ENCODE measurements around the gene CCDC85B. TPM values are rescaled to one million over a fixed set of nuclear protein-coding genes. Genes with fewer than 3 reads are reported as not detected.
A peak's percentile ranks its signal among the peaks of the same experiment; 100 is the strongest.
"Not testable (repeated sequence)": the region's sequence is repeated elsewhere in the genome, so short reads cannot be mapped to it uniquely, and the experiment has no call there.

Gene CCDC85B
- total RNA-seq: 19.6 and 29.7 TPM in 2 replicates

DNA sequence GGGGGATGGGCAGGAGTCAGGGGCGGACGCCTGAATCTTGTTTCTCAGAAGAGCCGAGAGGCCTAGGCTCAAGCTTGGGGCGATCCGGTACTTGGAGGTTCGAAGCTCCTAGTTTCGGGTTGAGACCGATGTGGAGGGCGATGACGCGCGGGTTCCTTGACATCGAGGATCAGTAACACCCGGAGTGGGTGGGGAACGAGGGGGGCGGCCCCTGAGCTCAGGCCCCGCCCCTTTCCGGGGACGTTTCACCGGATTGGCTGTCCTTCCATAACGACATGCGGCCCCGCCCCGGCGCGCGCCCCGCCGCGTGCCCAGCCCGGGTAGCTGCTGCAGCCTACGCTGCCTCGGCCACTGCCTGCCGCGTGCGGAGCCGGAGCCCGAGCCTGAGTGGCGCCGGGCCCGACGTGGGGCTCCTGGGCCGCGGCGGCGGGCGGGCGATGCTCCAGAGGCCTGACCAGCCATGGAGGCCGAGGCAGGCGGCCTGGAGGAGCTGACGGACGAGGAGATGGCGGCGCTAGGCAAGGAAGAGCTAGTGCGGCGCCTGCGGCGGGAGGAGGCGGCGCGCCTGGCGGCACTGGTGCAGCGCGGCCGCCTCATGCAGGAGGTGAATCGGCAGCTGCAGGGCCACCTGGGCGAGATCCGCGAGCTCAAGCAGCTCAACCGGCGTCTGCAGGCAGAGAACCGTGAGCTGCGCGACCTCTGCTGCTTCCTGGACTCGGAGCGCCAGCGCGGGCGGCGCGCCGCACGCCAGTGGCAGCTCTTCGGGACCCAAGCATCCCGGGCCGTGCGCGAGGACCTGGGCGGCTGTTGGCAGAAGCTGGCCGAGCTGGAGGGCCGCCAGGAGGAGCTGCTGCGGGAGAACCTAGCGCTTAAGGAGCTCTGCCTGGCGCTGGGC lies at the start of gene CCDC85B:
CCDC85B (plus strand) TSS at position 350 of the 895 bp plus-strand sequence; CDS start at position 461, 111 bp downstream.
- TF ChIP-seq CTCF (IDR thresholded peaks at IDR 0.05; ENCODE audit: insufficient read depth, low read length, severe bottlenecking): peak; percentile 33
- H3K27me3 ChIP-seq (ENCODE audit: control insufficient read depth, insufficient read depth, low read length): no peaks in the 10 kb centered on the region
- peaks cover 10% of the 10 kb centered on the region for H3K36me3 ChIP-seq (ENCODE audit: control insufficient read depth, insufficient read depth, low read length)
- peak; percentile 85 for DNase-seq (ENCODE audit: low read depth)
- no peak for FAIRE-seq
- peak within 1 kb of the TSS; percentile 53 for H3K4me3 ChIP-seq (ENCODE audit: low read depth, low read length)

DNA sequence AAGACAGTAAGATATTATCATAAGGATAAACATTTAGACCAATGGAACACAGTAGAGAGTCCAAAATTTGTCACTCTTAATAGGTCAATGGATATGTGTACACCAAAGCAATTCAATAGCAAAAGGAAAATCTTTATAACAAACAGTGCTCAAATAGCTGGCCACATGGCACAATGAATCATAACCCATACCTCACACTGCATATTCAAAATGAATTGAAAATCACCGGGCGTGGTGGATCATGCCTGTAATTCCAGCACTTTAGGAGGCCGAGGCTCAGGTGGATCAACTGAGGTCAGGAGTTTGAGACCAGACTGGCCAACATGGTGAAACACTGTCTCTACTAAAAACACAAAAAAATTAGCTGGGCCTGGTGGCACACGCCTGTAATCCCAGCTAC lies 48.3 kb upstream of the CCDC85B start:
- H3K36me3 ChIP-seq (ENCODE audit: control insufficient read depth, insufficient read depth, low read length): no peaks in the 10 kb centered on the region
- no peak for FAIRE-seq
- no peak for TF ChIP-seq CTCF (IDR thresholded peaks at IDR 0.05; ENCODE audit: insufficient read depth, low read length, severe bottlenecking)
- H3K4me3 ChIP-seq (ENCODE audit: low read depth, low read length): no peak overlapping the region
- no peaks in the 10 kb centered on the region for H3K27me3 ChIP-seq (ENCODE audit: control insufficient read depth, insufficient read depth, low read length)
- no peak for DNase-seq (ENCODE audit: low read depth)

GRCh38 chr11:65843811-65844210 lies 46.7 kb upstream of the CCDC85B start:
- FAIRE-seq: no peak
- no peak for DNase-seq (ENCODE audit: low read depth)
- Histone ChIP-seq H3K27me3 (ENCODE audit: control insufficient read depth, insufficient read depth, low read length) (no peaks in the 10 kb centered on the region), H3K36me3 (ENCODE audit: control insufficient read depth, insufficient read depth, low read length) (no peaks in the 10 kb centered on the region), H3K4me3 (ENCODE audit: low read depth, low read length) (no peak overlapping the region)
- no peak for TF ChIP-seq CTCF (IDR thresholded peaks at IDR 0.05; ENCODE audit: insufficient read depth, low read length, severe bottlenecking)

GRCh38 chr11:65844231-65844872 lies 46.1 kb upstream of the CCDC85B start:
- no peaks in the 10 kb centered on the region for H3K36me3 ChIP-seq (ENCODE audit: control insufficient read depth, insufficient read depth, low read length)
- no peak for DNase-seq (ENCODE audit: low read depth)
- H3K27me3 ChIP-seq (ENCODE audit: control insufficient read depth, insufficient read depth, low read length): no peaks in the 10 kb centered on the region
- FAIRE-seq: no peak
- no peak overlapping the region for H3K4me3 ChIP-seq (ENCODE audit: low read depth, low read length)
- no peak for TF ChIP-seq CTCF (IDR thresholded peaks at IDR 0.05; ENCODE audit: insufficient read depth, low read length, severe bottlenecking)

DNA sequence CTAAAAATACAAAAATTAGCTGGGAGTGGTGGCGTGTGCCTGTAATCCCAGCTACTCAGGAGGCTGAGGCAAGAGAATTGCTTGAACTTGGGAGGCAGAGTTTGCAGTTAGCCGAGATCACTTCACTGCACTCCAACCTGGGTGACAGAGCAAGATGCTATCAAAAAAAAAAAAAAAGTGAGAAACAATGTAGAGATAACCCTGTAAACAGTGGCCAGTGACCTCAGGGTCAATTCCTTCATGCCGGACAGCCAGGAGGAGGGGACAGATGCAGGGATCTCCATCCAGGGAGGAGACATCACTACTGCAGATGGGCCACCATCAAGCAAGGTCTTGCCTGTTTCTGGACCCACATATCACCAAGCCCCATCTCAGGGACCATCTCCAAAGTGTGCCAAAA lies 42.7 kb upstream of the CCDC85B start:
- TF ChIP-seq CTCF (IDR thresholded peaks at IDR 0.05; ENCODE audit: insufficient read depth, low read length, severe bottlenecking): no peak
- Histone ChIP-seq H3K4me3 (ENCODE audit: low read depth, low read length) (no peak overlapping the region), H3K36me3 (ENCODE audit: control insufficient read depth, insufficient read depth, low read length) (peaks cover 2% of the 10 kb centered on the region), H3K27me3 (ENCODE audit: control insufficient read depth, insufficient read depth, low read length) (no peaks in the 10 kb centered on the region)
- no peak for FAIRE-seq
- DNase-seq (ENCODE audit: low read depth): no peak

- H3K27me3 ChIP-seq (ENCODE audit: control insufficient read depth, insufficient read depth, low read length); H3K4me3 ChIP-seq (ENCODE audit: low read depth, low read length); DNase-seq (ENCODE audit: low read depth); FAIRE-seq: not testable (repeated sequence)
- H3K36me3 ChIP-seq (ENCODE audit: control insufficient read depth, insufficient read depth, low read length): peaks cover 10% of the 10 kb centered on the region
Measured at GRCh38 chr11:65848693-65849092, 41.8 kb upstream of the CCDC85B start.
